ENCODE measurements around the gene LOXL1. TPM values are rescaled to one million over a fixed set of nuclear protein-coding genes. Genes with fewer than 3 reads are reported as not detected.

LOXL1 gene
- total and polyA plus RNA-seq, 10 of the 15 experiments (the other 5 are each of a cell fraction or from before 2014, with no cell fraction given): 0.07 to 0.15 TPM; not detected in 8

- no peak for TF ChIP-seq NFYB (IDR thresholded peaks at IDR 0.05; ENCODE audit: insufficient read depth, low read depth, low read length)
- no peak for TF ChIP-seq CREM (IDR thresholded peaks at IDR 0.05; ENCODE audit: low read depth)
- no peak for TF ChIP-seq PML (IDR thresholded peaks at IDR 0.05; ENCODE audit: low read length)
- no peak for TF ChIP-seq DPF2 (IDR thresholded peaks at IDR 0.05)
- no peak for TF ChIP-seq RCOR1 (conservative IDR thresholded peaks at IDR 0.05; ENCODE audit: low read depth, low read length)
- no peak for TF ChIP-seq SUZ12 (IDR thresholded peaks at IDR 0.05; ENCODE audit: unreplicated experiment)
- TF ChIP-seq EED (IDR thresholded peaks at IDR 0.05; ENCODE audit: low read depth): no peak
- TF ChIP-seq FOXK2 (IDR thresholded peaks at IDR 0.05): no peak
- no peak for TF ChIP-seq NFXL1 (IDR thresholded peaks at IDR 0.05; ENCODE audit: borderline replicate concordance)
- TF ChIP-seq POLR2AphosphoS2 (IDR thresholded peaks at IDR 0.05; ENCODE audit: low read depth, low read length): no peak
Observed at GRCh38 chr15:73915082-73915481, 11.2 kb upstream of the LOXL1 start (continued).

- DNase-seq (ENCODE audit: low read depth, low spot score) (no peak), FAIRE-seq (no peak), ATAC-seq (no peak)
- Histone ChIP-seq H3K9ac (ENCODE audit: control insufficient read depth, insufficient read depth, low read length) (no peak overlapping the region), H3K9me3 (replicated peaks; ENCODE audit: control insufficient read depth, insufficient read depth, low read length) (no peaks in the 10 kb centered on the region; the same call in 2 of the 3 replicates), H3K27me3 (replicated peaks in 1 of 2; ENCODE audit: control insufficient read depth in 2 of 2, insufficient read depth in 2 of 2, low read length in 1 of 2) (no peaks in the 10 kb centered on the region; a peak in 1 of 4 replicates), H3K27ac (ENCODE audit: control insufficient read depth, insufficient read depth) (no peak overlapping the region), H2AFZ (ENCODE audit: control insufficient read depth, low read depth, low read length) (no peak overlapping the region), H3K4me3 (no peak overlapping the region), H3K4me1 (ENCODE audit: control insufficient read depth, insufficient read depth, low read length) (no peaks in the 10 kb centered on the region), H3K79me2 (ENCODE audit: control insufficient read depth, insufficient read depth, low read length) (no peaks in the 10 kb centered on the region), H3K4me2 (ENCODE audit: control insufficient read depth, insufficient read depth) (no peak overlapping the region), H4K20me1 (ENCODE audit: control insufficient read depth, insufficient read depth) (no peaks in the 10 kb centered on the region), H3K36me3 (ENCODE audit: control insufficient read depth in 2 of 2, insufficient read depth in 2 of 2, low read length in 1 of 2) (no peaks in the 10 kb centered on the region)
- intact Hi-C loops (cut with micrococcal nuclease; ENCODE audit: unreplicated experiment): no loop called here
- no TSS peak for BruUV-seq (replicated peaks)
- in situ Hi-C loops (cut with MboI): no loop called here
- ChIA-PET SMC1A (ENCODE audit: uncharacterized antibody, unreplicated experiment) (no interaction called here), CTCF (no interaction called here), RAD21 (ENCODE audit: unreplicated experiment) (no interaction called here), POLR2A (no interaction called here)
- WGBS (ENCODE audit: insufficient coverage, insufficient replicate concordance, low lambda C conversion rate, missing lambda C conversion rate): 16% methylated on average over 3 of the region's 3 CpGs
- TF ChIP-seq ZNF687 (IDR thresholded peaks at IDR 0.05): no peak
- TF ChIP-seq IKZF2 (IDR thresholded peaks at IDR 0.05): no peak
- no peak for TF ChIP-seq CREB1 (IDR thresholded peaks at IDR 0.05; ENCODE audit: low read depth)
- TF ChIP-seq SPI1 (IDR thresholded peaks at IDR 0.05; ENCODE audit: borderline replicate concordance, insufficient read depth, low read depth, low read length): no peak
- TF ChIP-seq NR2C2 (IDR thresholded peaks at IDR 0.05; ENCODE audit: borderline replicate concordance, control insufficient read depth, insufficient read length, low read depth): no peak
- no peak for TF ChIP-seq EGR1 (IDR thresholded peaks at IDR 0.05; ENCODE audit: borderline replicate concordance in 1 of 2, low read depth in 2 of 2, low read length in 2 of 2)
- no peak for TF ChIP-seq BCL11A (IDR thresholded peaks at IDR 0.05; ENCODE audit: low read depth, low read length)
- TF ChIP-seq RBBP5 (conservative IDR thresholded peaks at IDR 0.05): no peak
- no peak for TF ChIP-seq CTCF (IDR thresholded peaks at IDR 0.05 in 2 of 3, conservative IDR thresholded peaks at IDR 0.05 in 1 of 3; ENCODE audit: control insufficient read depth in 2 of 3, extremely low read depth in 1 of 3, insufficient read depth in 1 of 3, low read depth in 3 of 3, low read length in 3 of 3)
- no peak for TF ChIP-seq SUZ12 (IDR thresholded peaks at IDR 0.05; ENCODE audit: unreplicated experiment)
- no peak for TF ChIP-seq SIN3A (IDR thresholded peaks at IDR 0.05; ENCODE audit: low read depth, low read length)
- TF ChIP-seq SP1 (IDR thresholded peaks at IDR 0.05; ENCODE audit: low read depth, low read length): no peak
Observed at GRCh38 chr15:73918784-73919183, 7.5 kb upstream of the LOXL1 start.
